Loucy (cell line): ENCODE results near the gene EP400.

Experiments used
- H2AFZ ChIP-seq: fragments of 200-600 bp; sonication (generic); 2 replicates; pipeline ENCODE4 v1.6.0; 2016; ENCODE audit warnings: antibody characterized with exemption, mild to moderate bottlenecking, low read length, moderate library complexity
- H3F3A ChIP-seq: fragments of 200-600 bp; 2 replicates; pipeline ENCODE4 v1.6.0; 2016; ENCODE audit warnings: antibody characterized with exemption, low read depth, mild to moderate bottlenecking
- H3K27me3 ChIP-seq: fragments of 200-600 bp; sonication (generic); 2 replicates; pipeline ENCODE4 v1.6.1; 2014; ENCODE audit warnings: low read length, mild to moderate bottlenecking; ENCODE audit not compliant: insufficient read depth, poor library complexity, severe bottlenecking
- H3K36me3 ChIP-seq: fragments of 200-600 bp; sonication (generic); 2 replicates; pipeline ENCODE4 v1.6.1; 2016; ENCODE audit warnings: low read length; ENCODE audit not compliant: insufficient read depth
- H3K4me1 ChIP-seq: fragments of 200-600 bp; sonication (generic); 2 replicates; pipeline ENCODE4 v1.5.1; 2014; ENCODE audit warnings: low read length, mild to moderate bottlenecking; ENCODE audit not compliant: insufficient read depth, poor library complexity, severe bottlenecking
- H3K4me2 ChIP-seq: fragments of 200-600 bp; sonication (generic); 2 replicates; pipeline ENCODE4 v1.6.0; 2014; ENCODE audit warnings: antibody characterized with exemption, low read length, low read depth, mild to moderate bottlenecking; ENCODE audit not compliant: poor library complexity, severe bottlenecking
- H3K4me3 ChIP-seq: fragments of 200-600 bp; sonication (generic); 2 replicates; pipeline ENCODE4 v1.5.1; 2014; ENCODE audit warnings: low read length, mild to moderate bottlenecking, mixed read lengths; ENCODE audit not compliant: poor library complexity, severe bottlenecking
- H3K79me2 ChIP-seq: fragments of 200-600 bp; sonication (generic); 2 replicates; pipeline ENCODE4 v1.6.1; 2014; ENCODE audit warnings: low read length; ENCODE audit not compliant: insufficient read depth
- H3K9ac ChIP-seq: fragments of 200-600 bp; sonication (generic); 2 replicates; pipeline ENCODE4 v1.6.0; 2014; ENCODE audit warnings: mild to moderate bottlenecking, low read depth, low read length, moderate library complexity; ENCODE audit not compliant: poor library complexity, severe bottlenecking
- H3K9me2 ChIP-seq: fragments of 200-600 bp; sonication (generic); replicated peaks from 2 replicates; pipeline ENCODE4 v1.6.1; 2016; ENCODE audit warnings: low read depth, low read length, mixed read lengths
- H3K9me3 ChIP-seq: fragments of 200-600 bp; sonication (generic); 2 replicates; pipeline ENCODE4 v1.6.1; 2014; ENCODE audit warnings: mild to moderate bottlenecking, antibody characterized with exemption, low read length, low read depth; ENCODE audit not compliant: insufficient read depth
- H4K20me1 ChIP-seq: fragments of 200-600 bp; sonication (generic); 2 replicates; pipeline ENCODE4 v1.6.0; 2014; ENCODE audit warnings: antibody characterized with exemption, low read length, mild to moderate bottlenecking; ENCODE audit not compliant: insufficient read depth, poor library complexity, severe bottlenecking
- EZH2phosphoT487 ChIP-seq: fragments of 200-600 bp; IDR thresholded peaks from 2 replicates; pipeline ENCODE4 v1.6.1; 2018; ENCODE audit warnings: antibody characterized with exemption, mild to moderate bottlenecking, moderate library complexity, borderline replicate concordance
- TF ChIP-seq, protein P1 (sequence below): fragments of 200-600 bp; sonication (generic); conservative IDR thresholded peaks from 2 replicates; pipeline ENCODE4 v1.5.1; 2014; ENCODE audit warnings: mild to moderate bottlenecking, antibody characterized with exemption, low read length

The EP400 gene

GRCh38 chr12:131915000-131915689 lies 34.6 kb upstream of the EP400 start:
- Histone ChIP-seq H3K9me3 (no peaks in the 10 kb centered on the region), H3K4me2 (no peak overlapping the region), H3F3A (no peaks in the 10 kb centered on the region), H2AFZ (no peak overlapping the region), H3K9ac (no peak overlapping the region), H3K9me2 (no peaks in the 10 kb centered on the region), H3K79me2 (no peaks in the 10 kb centered on the region), H3K4me3 (no peak overlapping the region), H3K27me3 (no peaks in the 10 kb centered on the region), H3K36me3 (peaks cover 65% of the 10 kb centered on the region; the same call in 1 of the 2 replicates), H3K4me1 (no peaks in the 10 kb centered on the region), H4K20me1 (no peaks in the 10 kb centered on the region)
- TF ChIP-seq, protein P1, sequence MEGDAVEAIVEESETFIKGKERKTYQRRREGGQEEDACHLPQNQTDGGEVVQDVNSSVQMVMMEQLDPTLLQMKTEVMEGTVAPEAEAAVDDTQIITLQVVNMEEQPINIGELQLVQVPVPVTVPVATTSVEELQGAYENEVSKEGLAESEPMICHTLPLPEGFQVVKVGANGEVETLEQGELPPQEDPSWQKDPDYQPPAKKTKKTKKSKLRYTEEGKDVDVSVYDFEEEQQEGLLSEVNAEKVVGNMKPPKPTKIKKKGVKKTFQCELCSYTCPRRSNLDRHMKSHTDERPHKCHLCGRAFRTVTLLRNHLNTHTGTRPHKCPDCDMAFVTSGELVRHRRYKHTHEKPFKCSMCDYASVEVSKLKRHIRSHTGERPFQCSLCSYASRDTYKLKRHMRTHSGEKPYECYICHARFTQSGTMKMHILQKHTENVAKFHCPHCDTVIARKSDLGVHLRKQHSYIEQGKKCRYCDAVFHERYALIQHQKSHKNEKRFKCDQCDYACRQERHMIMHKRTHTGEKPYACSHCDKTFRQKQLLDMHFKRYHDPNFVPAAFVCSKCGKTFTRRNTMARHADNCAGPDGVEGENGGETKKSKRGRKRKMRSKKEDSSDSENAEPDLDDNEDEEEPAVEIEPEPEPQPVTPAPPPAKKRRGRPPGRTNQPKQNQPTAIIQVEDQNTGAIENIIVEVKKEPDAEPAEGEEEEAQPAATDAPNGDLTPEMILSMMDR: no peak
- TF ChIP-seq EZH2phosphoT487: no peak

- no peaks in the 10 kb centered on the region for H3K9me2 ChIP-seq
- TF ChIP-seq, protein P1: no peak
- no peak for TF ChIP-seq EZH2phosphoT487
- H3K27me3 ChIP-seq: no peaks in the 10 kb centered on the region
- no peak overlapping the region for H3K4me2 ChIP-seq
- H4K20me1 ChIP-seq: no peaks in the 10 kb centered on the region
- no peak overlapping the region for H3K9ac ChIP-seq
- no peaks in the 10 kb centered on the region for H3K9me3 ChIP-seq
- no peak overlapping the region for H2AFZ ChIP-seq
- H3F3A ChIP-seq: no peaks in the 10 kb centered on the region
- peaks cover 63% of the 10 kb centered on the region; the same call in 1 of the 2 replicates for H3K36me3 ChIP-seq
- no peak overlapping the region for H3K4me3 ChIP-seq
- H3K79me2 ChIP-seq: no peaks in the 10 kb centered on the region
- H3K4me1 ChIP-seq: no peaks in the 10 kb centered on the region
Observed at GRCh38 chr12:131915823-131916222, 33.9 kb upstream of the EP400 start.

GRCh38 chr12:131916306-131917138 lies 33.2 kb upstream of the EP400 start:
- peaks cover 63% of the 10 kb centered on the region; the same call in 1 of the 2 replicates for H3K36me3 ChIP-seq

More at GRCh38 chr12:131916306-131917138, 33.2 kb upstream of the EP400 start:
- Histone ChIP-seq H4K20me1 (no peaks in the 10 kb centered on the region), H3K9me3 (no peaks in the 10 kb centered on the region), H3F3A (no peaks in the 10 kb centered on the region), H3K27me3 (no peaks in the 10 kb centered on the region), H3K4me3 (no peak overlapping the region), H3K4me1 (no peaks in the 10 kb centered on the region), H3K79me2 (no peaks in the 10 kb centered on the region), H2AFZ (no peak overlapping the region), H3K9me2 (no peaks in the 10 kb centered on the region), H3K4me2 (no peak overlapping the region), H3K9ac (no peak overlapping the region)
- no peak for TF ChIP-seq EZH2phosphoT487
- TF ChIP-seq, protein P1: no peak
